Endothelial cell of umbilical vein (primary cell): ENCODE data around the gene ZNF407.

Experiments
- CTCF ChIP-seq, 2 donors: IDR thresholded peaks; 1 replicate in 1 of 2; 2 replicates in 1 of 2; pipeline ENCODE4 v1.5.1; 2011; ENCODE audit warnings: low read length in 2 of 2, mild to moderate bottlenecking in 2 of 2, moderate library complexity in 2 of 2, control low read depth in 1 of 2, inconsistent platforms in 1 of 2, low read depth in 1 of 2; ENCODE audit not compliant: insufficient read depth in 1 of 2; ENCODE audit errors: extremely low read depth in 1 of 2
- EZH2 ChIP-seq: IDR thresholded peaks from 2 replicates; pipeline ENCODE4 v1.6.1; 2012; ENCODE audit warnings: borderline replicate concordance, low read depth, mild to moderate bottlenecking, moderate library complexity, low read length, inconsistent platforms; ENCODE audit not compliant: severe bottlenecking

GRCh38 chr18:74626049-74626874, 28.6 kb downstream of the ZNF407 start:
- no peak for TF ChIP-seq CTCF (IDR thresholded peaks at IDR 0.05; ENCODE audit: extremely low read depth in 1 of 2, insufficient read depth in 1 of 2, low read depth in 1 of 2, low read length in 2 of 2)
- TF ChIP-seq EZH2, result no peak
